ENCODE data around the gene CDS1. TPM values are rescaled to one million over a fixed set of nuclear protein-coding genes. Genes with fewer than 3 reads are reported as not detected.

CDS1 gene
- total and polyA plus RNA-seq, 12 donors = 0.28 to 1.2 (median 0.52) TPM

DNA sequence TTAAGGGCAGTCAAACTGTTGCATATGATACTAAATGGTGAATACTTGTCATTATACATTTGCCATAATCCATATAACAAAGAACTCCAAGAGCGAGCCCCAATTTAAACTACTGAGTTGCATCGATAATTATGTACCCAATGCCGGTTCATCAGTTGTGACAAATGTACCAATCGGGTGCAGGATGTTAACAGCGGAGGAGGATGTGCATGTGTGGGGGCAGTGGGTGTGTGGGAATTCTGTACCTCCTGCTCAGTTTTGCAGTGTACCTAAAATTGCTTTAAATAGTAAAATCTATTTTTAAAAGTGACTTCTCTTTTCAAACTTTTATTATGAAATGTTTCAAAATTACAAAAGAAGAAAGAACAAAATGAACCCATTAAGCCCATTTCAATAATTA, 20.8 kb upstream of the CDS1 start:
- H3K36me3 ChIP-seq = no peaks in the 10 kb centered on the region
- WGBS, 2 donors = 93 to 95% methylated on average over 5 of the region's 5 CpGs
- intact Hi-C loops (cut with DNase I) = no loop called here

GRCh38 chr4:84563002-84563401, 19.9 kb upstream of the CDS1 start:
- no peaks in the 10 kb centered on the region for H3K9me3 ChIP-seq
- 74 to 86% methylated on average over 4 of the region's 4 CpGs for WGBS, 2 donors
- H3K27ac ChIP-seq = no peak overlapping the region
- TF ChIP-seq CTCF (IDR thresholded peaks at IDR 0.05) = no peak
- intact Hi-C loops (cut with DNase I) = no loop called here
- ATAC-seq (no peak), DNase-seq (no peak)
- no peak overlapping the region for H3K4me3 ChIP-seq
- H3K36me3 ChIP-seq = no peaks in the 10 kb centered on the region
- peaks cover 0 to 16% (median 0%) of the 10 kb centered on the region in 7 donors for H3K27me3 ChIP-seq
- H3K4me1 ChIP-seq = no peaks in the 10 kb centered on the region

More for the DNA sequence above, 20.8 kb upstream of the CDS1 start:
- Histone ChIP-seq H3K4me1 (no peaks in the 10 kb centered on the region), H3K27ac (no peak overlapping the region), H3K4me3 (no peak overlapping the region), H3K9me3 (no peaks in the 10 kb centered on the region), H3K27me3 (peaks cover 0 to 16% (median 0%) of the 10 kb centered on the region in 7 donors)
- ATAC-seq = no peak
- TF ChIP-seq CTCF (IDR thresholded peaks at IDR 0.05) = no peak
- DNase-seq = no peak

DNA sequence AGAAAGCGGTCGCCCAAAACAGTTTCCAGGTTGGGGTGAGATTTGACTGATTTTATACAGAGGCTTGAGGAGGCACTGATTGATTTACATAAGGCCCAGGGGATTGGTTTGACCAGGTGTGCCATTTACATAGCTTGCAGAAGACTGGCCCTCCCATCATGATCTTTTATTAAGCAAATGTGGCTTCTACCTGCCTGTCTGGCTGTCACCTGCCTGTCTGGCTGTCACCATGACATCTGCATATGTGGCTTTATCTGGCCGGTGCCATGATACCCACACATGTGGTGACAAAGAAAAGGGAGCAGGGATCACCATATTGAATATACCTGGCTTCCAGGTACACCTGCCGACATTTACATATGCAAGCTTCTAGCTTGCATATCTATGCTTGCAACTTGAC, 17.0 kb upstream of the CDS1 start:
- H3K27ac ChIP-seq = no peak overlapping the region
- no peak overlapping the region for H3K4me3 ChIP-seq
- DNase-seq (no peak), ATAC-seq (no peak)
- intact Hi-C loops (cut with DNase I) = no loop called here
- no peaks in the 10 kb centered on the region for H3K9me3 ChIP-seq
- no peaks in the 10 kb centered on the region for H3K36me3 ChIP-seq
- H3K4me1 ChIP-seq = no peaks in the 10 kb centered on the region
- H3K27me3 ChIP-seq = peaks cover 0 to 13% (median 4%) of the 10 kb centered on the region in 7 donors
- 93 to 96% methylated on average over 4 of the region's 4 CpGs for WGBS, 2 donors
- no peak for TF ChIP-seq CTCF (IDR thresholded peaks at IDR 0.05)

- TF ChIP-seq CTCF (IDR thresholded peaks at IDR 0.05) = no peak
Measured at GRCh38 chr4:84568496-84568895, 14.4 kb upstream of the CDS1 start.

More at GRCh38 chr4:84568496-84568895, 14.4 kb upstream of the CDS1 start:
- Histone ChIP-seq H3K27me3 (peaks cover 0 to 13% (median 4%) of the 10 kb centered on the region in 7 donors), H3K9me3 (no peaks in the 10 kb centered on the region), H3K27ac (no peak overlapping the region), H3K4me3 (no peak overlapping the region), H3K4me1 (peaks cover 0 to 4% (median 0%) of the 10 kb centered on the region in 9 donors), H3K36me3 (no peaks in the 10 kb centered on the region)
- 40 to 43% methylated on average over 3 of the region's 3 CpGs for WGBS, 2 donors
- DNase-seq = no peak
- intact Hi-C loops (cut with DNase I) = no loop called here
- ATAC-seq = no peak

Measured in heart right ventricle (tissue), 16 donors.